Liver (tissue), 3 donors: ENCODE results near the gene DENR.

Experiments used
- RAD21 ChIP-seq, 2 donors: IDR thresholded peaks; 2 replicates each; pipeline ENCODE4 v1.6.1; 2016; ENCODE audit warnings: antibody characterized with exemption in 2 of 2, mild to moderate bottlenecking in 2 of 2
- TF ChIP-seq, protein P1 (sequence below): fragments of 150-350 bp; IDR thresholded peaks from 2 replicates; pipeline ENCODE4 v1.5.1; 2017; ENCODE audit warnings: improper control_type of control experiment, low read depth, low read length; ENCODE audit not compliant: missing input control
- TF ChIP-seq, protein P2 (sequence below): IDR thresholded peaks from 2 replicates; pipeline ENCODE4 v1.6.1; 2016; ENCODE audit warnings: antibody characterized with exemption, mild to moderate bottlenecking
- donor health status: healthy.
- donor health status: healthy.

DNA sequence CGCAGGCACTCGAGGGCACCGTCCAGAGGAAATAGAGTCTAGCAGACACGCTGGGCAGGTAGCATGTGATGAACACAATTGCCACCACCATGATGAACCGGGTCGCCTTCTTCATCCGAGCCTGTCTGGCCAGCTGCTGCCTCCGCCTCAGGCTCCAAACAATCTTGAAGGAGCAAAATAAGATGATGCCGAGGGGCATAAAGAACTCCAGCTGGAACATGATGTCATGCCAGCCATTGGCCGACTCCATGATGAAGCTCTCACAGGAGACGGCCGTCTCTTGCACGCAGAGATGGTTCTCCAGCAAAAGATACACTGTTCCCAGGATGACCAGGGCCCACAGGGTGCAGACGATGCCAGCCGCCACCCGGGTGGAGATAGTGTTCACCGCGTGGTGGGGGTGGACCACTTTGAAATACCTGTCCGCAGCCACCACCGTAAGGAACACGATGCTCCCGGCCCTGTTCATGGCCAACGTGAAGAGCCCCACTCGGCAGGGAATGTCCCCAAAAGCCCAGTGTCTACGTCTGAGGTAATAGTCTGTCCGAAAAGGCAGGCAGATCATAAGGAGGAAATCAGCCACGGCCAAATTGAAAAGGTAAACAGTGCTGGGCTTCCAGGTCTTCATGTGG, 22.9 kb upstream of the DENR start:
- TF ChIP-seq, protein P1, sequence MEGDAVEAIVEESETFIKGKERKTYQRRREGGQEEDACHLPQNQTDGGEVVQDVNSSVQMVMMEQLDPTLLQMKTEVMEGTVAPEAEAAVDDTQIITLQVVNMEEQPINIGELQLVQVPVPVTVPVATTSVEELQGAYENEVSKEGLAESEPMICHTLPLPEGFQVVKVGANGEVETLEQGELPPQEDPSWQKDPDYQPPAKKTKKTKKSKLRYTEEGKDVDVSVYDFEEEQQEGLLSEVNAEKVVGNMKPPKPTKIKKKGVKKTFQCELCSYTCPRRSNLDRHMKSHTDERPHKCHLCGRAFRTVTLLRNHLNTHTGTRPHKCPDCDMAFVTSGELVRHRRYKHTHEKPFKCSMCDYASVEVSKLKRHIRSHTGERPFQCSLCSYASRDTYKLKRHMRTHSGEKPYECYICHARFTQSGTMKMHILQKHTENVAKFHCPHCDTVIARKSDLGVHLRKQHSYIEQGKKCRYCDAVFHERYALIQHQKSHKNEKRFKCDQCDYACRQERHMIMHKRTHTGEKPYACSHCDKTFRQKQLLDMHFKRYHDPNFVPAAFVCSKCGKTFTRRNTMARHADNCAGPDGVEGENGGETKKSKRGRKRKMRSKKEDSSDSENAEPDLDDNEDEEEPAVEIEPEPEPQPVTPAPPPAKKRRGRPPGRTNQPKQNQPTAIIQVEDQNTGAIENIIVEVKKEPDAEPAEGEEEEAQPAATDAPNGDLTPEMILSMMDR: no peak
- no peak for TF ChIP-seq RAD21 (IDR thresholded peaks at IDR 0.05)
- TF ChIP-seq, protein P2, sequence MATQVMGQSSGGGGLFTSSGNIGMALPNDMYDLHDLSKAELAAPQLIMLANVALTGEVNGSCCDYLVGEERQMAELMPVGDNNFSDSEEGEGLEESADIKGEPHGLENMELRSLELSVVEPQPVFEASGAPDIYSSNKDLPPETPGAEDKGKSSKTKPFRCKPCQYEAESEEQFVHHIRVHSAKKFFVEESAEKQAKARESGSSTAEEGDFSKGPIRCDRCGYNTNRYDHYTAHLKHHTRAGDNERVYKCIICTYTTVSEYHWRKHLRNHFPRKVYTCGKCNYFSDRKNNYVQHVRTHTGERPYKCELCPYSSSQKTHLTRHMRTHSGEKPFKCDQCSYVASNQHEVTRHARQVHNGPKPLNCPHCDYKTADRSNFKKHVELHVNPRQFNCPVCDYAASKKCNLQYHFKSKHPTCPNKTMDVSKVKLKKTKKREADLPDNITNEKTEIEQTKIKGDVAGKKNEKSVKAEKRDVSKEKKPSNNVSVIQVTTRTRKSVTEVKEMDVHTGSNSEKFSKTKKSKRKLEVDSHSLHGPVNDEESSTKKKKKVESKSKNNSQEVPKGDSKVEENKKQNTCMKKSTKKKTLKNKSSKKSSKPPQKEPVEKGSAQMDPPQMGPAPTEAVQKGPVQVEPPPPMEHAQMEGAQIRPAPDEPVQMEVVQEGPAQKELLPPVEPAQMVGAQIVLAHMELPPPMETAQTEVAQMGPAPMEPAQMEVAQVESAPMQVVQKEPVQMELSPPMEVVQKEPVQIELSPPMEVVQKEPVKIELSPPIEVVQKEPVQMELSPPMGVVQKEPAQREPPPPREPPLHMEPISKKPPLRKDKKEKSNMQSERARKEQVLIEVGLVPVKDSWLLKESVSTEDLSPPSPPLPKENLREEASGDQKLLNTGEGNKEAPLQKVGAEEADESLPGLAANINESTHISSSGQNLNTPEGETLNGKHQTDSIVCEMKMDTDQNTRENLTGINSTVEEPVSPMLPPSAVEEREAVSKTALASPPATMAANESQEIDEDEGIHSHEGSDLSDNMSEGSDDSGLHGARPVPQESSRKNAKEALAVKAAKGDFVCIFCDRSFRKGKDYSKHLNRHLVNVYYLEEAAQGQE: no peak
